ENCODE results near the gene DHX35. TPM values are rescaled to one million over a fixed set of nuclear protein-coding genes. Genes with fewer than 3 reads are reported as not detected.
"Not testable (repeated sequence)": the region's sequence is repeated elsewhere in the genome, so short reads cannot be mapped to it uniquely, and the experiment has no call there.

The DHX35 gene
- total RNA-seq, 4 donors from 2014 or later = 15.5 to 75.9 (median 17.7) TPM

GRCh38 chr20:38957915-38958485, 4.1 kb upstream of the DHX35 start:
- Histone ChIP-seq H3K27me3 (no peaks in the 10 kb centered on the region), H3K4me1 (peaks cover 2 to 12% (median 9%) of the 10 kb centered on the region in 4 donors), H3K4me3 (no peak overlapping the region), H3K36me3 (no peaks in the 10 kb centered on the region), H3K9me3 (no peaks in the 10 kb centered on the region), H3K27ac (no peak overlapping the region)
- no peak for DNase-seq
- 92 to 95% methylated on average over 3 to 8 of the region's 8 CpGs for WGBS, 2 donors (ENCODE audit: low coverage in 1 of 2)
- TF ChIP-seq POLR2A (IDR thresholded peaks at IDR 0.05) = no peak
- TF ChIP-seq POLR2AphosphoS5 (IDR thresholded peaks at IDR 0.05) = no peak
- TF ChIP-seq EP300 (IDR thresholded peaks at IDR 0.05; ENCODE audit: low read depth) = no peak
- no peak for TF ChIP-seq CTCF (IDR thresholded peaks at IDR 0.05)
- in situ Hi-C loops (cut with MboI; ENCODE audit: low pct_ligation_motif_present in 1 of 4, low pct_unique_long_range_greater_than_20kb in 1 of 4, low sequenced_read_pairs in 3 of 4) (no loop called here), intact Hi-C loops (cut with DNase I; ENCODE audit: low total_unique reads) (no loop called here)

- H3K9me3 ChIP-seq; DNase-seq; H3K27me3 ChIP-seq; H3K36me3 ChIP-seq; intact Hi-C loops (cut with DNase I; ENCODE audit: low total_unique reads); H3K27ac ChIP-seq; H3K4me3 ChIP-seq; in situ Hi-C loops (cut with MboI; ENCODE audit: low pct_ligation_motif_present in 1 of 4, low pct_unique_long_range_greater_than_20kb in 1 of 4, low sequenced_read_pairs in 3 of 4): not testable (repeated sequence)
- H3K4me1 ChIP-seq = peaks cover 4 to 19% (median 12%) of the 10 kb centered on the region in 4 donors
- WGBS, 2 donors (ENCODE audit: low coverage in 1 of 2) = 90 to 97% methylated on average over 8 to 9 of the region's 9 CpGs
Observed at GRCh38 chr20:38960187-38960687, 1.9 kb upstream of the DHX35 start.

- Histone ChIP-seq H3K4me3 (peak overlapping the region; percentile 29 to 93 (median 91)), H3K27ac (peak overlapping the region; percentile 92 to 95 (median 95)), H3K4me1 (peaks cover 4 to 19% (median 15%) of the 10 kb centered on the region in 4 donors), H3K36me3 (no peaks in the 10 kb centered on the region), H3K9me3 (no peaks in the 10 kb centered on the region), H3K27me3 (no peaks in the 10 kb centered on the region)
- in situ Hi-C loops (cut with MboI; ENCODE audit: low pct_ligation_motif_present in 1 of 4, low pct_unique_long_range_greater_than_20kb in 1 of 4, low sequenced_read_pairs in 3 of 4) (no loop called here), intact Hi-C loops (cut with DNase I; ENCODE audit: low total_unique reads) (no loop called here)
- no peak for DNase-seq
- no peak for TF ChIP-seq EP300 (IDR thresholded peaks at IDR 0.05; ENCODE audit: low read depth)
- no peak for TF ChIP-seq POLR2AphosphoS5 (IDR thresholded peaks at IDR 0.05)
- peak in 1 of 5 experiments; percentile 10 for TF ChIP-seq CTCF (IDR thresholded peaks at IDR 0.05)
- WGBS, 2 donors (ENCODE audit: low coverage in 1 of 2) = 11 to 19% methylated on average over 11 to 16 of the region's 16 CpGs
Observed at GRCh38 chr20:38961530-38962043, 557 bp upstream of the DHX35 start.

GRCh38 chr20:38962928-38963401, 821 bp downstream of the DHX35 start:
- no peaks in the 10 kb centered on the region for H3K36me3 ChIP-seq
- peaks cover 7 to 29% (median 17%) of the 10 kb centered on the region in 4 donors for H3K4me1 ChIP-seq
- H3K27me3 ChIP-seq = no peaks in the 10 kb centered on the region
- DNase-seq = no peak
- in situ Hi-C loops (cut with MboI; ENCODE audit: low pct_ligation_motif_present in 1 of 4, low pct_unique_long_range_greater_than_20kb in 1 of 4, low sequenced_read_pairs in 3 of 4) = no loop called here
- WGBS, 2 donors (ENCODE audit: low coverage in 1 of 2) = 0 to 5% methylated on average over 3 to 5 of the region's 5 CpGs
- H3K27ac ChIP-seq = peak overlapping the region; percentile 92 to 95 (median 95)
- TF ChIP-seq EP300 (IDR thresholded peaks at IDR 0.05; ENCODE audit: low read depth) (no peak), CTCF (IDR thresholded peaks at IDR 0.05) (peak in 1 of 5 experiments; percentile 22), POLR2A (IDR thresholded peaks at IDR 0.05) (no peak), POLR2AphosphoS5 (IDR thresholded peaks at IDR 0.05) (no peak)
- no peaks in the 10 kb centered on the region for H3K9me3 ChIP-seq
- peak overlapping the region in 3 of 4 donors; percentile 91 to 93 (median 91) for H3K4me3 ChIP-seq
- intact Hi-C loops (cut with DNase I; ENCODE audit: low total_unique reads) = no loop called here
